NK-92 (cell line): ENCODE data around the gene SLC10A3.
A peak's percentile ranks its signal among the peaks of the same experiment; 100 is the strongest.

Experiments
- DNase-seq: peaks from one replicate; lab custom pipeline; 2025; ENCODE audit not compliant: unreplicated experiment; lab: John Stamatoyannopoulos, UW

Gene SLC10A3, protein sequence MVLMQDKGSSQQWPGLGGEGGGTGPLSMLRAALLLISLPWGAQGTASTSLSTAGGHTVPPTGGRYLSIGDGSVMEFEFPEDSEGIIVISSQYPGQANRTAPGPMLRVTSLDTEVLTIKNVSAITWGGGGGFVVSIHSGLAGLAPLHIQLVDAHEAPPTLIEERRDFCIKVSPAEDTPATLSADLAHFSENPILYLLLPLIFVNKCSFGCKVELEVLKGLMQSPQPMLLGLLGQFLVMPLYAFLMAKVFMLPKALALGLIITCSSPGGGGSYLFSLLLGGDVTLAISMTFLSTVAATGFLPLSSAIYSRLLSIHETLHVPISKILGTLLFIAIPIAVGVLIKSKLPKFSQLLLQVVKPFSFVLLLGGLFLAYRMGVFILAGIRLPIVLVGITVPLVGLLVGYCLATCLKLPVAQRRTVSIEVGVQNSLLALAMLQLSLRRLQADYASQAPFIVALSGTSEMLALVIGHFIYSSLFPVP

DNA sequence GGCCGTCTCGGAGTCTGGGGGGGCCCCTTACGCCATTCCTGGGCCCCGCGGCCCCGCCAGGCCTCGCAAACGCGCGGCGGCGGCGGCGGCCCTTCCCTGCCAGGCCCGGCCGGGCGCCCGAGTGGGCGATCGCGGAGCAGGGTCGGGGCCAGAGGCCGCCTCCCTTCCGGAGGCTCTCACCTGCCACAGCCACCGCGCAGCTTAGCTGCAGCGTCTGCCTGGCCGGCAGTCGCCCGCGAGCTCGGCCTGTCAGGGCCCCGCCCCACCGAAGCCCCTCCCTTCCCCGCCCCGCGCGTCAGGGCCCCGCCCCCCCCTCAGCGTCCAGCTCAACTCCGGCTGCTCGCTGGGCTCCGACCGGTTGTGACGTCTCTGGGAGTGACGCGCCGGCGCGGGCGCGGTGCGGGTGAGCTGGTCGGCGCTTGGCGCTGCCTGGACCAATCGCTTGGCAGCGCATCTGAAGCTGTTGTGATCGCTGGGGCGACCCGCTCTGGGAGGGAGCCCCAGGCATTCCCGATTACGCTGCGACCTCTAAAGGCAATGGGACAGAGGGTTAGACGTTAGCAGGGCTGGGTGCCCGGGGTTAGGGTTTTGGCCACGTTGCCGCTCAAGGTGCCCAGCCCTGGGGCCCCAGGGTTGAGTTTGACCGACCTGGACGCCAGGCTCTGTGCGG, at the start of gene SLC10A3:
TSS of gene SLC10A3 (minus strand) at position 216 of the 670 bp plus-strand sequence. CDS start 1,689 bp downstream, outside the sequence.
- DNase-seq: peak; percentile 29

DNA sequence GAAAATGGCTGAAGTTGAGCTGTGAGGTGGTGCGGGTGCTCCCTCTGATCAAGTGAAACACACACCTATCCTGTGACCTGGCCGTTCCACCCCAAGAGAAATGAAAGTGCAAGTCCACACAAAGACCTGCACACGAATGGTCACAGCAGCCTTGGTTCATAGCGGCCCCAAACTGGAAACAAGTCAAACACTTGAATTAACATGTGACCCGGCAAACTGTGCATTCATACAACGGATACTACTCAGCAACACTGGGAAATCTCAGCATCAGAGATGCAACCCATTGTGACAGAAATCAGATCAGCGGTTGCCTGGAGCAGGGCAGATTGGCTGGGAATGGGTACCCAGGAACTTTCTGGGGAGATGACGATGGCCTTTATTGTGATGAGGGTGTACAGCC, 48.6 kb upstream of the SLC10A3 start:
- DNase-seq: no peak

DNA sequence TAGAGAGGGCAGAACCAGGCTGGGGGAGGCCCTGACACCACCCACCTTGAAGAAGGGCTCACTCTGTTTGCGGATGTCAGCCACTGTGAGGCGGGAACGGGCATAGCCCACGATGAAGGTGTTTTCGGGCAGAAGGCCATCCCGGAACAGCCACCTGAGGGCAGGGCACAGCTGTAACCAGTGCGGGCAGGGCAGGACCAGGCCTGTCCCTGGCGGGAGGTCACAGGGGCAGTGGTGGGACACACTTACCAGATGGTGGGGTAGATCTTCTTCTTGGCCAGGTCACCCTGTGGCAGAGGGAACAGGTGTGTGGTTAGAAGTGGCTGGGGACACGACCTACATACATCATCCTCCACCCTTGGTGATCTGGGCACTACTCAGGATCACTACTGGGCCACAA, 45.5 kb upstream of the SLC10A3 start:
- no peak for DNase-seq

DNA sequence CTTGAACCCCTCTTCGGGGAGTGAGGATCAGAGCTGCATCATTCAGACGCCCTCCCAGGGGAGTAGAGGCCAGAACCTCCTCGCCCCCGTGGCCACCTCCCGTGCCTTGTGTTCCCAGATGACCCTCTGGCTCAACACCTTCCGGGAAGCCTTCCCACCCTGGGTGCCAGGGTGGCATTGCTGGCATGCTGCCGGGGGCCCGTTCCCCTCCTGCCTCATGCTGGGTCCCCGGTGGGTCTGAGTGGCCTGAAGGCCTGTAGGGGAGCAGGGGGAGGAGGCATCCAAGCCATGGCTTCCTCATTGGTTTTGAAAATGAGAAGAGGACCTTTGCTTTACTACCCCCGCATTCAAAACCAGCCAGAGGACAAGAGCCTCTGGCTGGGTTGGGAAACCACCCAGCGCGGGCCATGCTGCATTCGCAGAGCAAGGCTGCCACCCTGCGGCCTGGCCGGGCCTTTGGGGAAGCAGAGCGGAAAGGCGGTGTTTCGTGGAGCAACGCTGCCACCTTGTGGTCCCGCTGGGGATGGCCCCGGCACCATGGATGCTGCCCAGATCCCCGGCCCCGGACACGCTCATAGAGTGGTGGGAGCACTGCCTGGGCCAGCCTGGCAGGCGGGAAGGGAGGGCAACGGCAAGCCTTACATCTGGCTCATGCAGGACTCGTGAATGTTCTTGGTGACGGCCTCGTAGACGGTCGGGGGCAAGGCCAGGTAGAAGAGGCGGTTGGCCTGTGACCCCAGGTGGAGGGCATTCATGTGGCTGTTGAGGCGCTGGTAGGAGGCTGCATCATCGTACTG, 44.3 kb upstream of the SLC10A3 start:
- no peak for DNase-seq

DNA sequence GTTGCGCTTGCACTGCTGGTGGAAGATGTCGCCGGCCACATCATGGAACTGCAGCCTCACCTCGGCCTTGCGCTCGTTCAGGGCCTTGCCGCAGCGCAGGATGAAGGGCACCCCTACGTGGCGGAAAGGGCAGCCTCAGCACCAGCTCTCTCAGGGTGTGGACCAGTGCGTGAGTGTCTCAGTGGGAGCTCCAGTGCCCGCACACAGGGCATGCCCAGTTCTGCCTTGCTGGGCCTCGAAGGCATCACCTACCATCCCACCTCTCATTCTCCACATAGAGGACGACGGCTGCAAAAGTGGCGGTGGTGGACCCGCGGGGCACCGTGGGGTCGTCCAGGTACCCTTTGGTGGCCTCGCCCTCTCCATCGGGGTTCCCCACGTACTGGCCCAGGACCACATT, 42.3 kb upstream of the SLC10A3 start:
- DNase-seq: no peak

DNA sequence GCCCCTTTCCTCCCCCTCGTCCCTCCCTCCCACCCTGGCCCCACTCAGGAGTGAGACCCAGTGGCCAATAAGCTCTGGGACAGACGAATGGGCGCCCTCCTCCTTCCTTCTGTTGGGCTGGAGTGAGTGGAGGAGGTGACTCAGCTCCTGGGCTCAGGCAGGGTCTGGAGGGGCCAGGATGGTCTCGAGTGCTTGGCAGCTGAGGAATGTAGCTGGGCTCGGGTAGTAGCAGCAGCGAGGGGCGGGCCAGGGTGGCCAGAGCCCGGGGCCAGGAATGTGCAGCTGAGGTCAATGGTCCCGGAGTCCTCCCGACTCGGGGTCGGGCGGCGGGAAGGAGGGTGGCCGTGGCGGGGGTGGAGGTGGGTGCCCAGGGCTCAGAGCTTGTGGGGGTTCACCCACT, 41.2 kb upstream of the SLC10A3 start:
- DNase-seq: no peak

DNA sequence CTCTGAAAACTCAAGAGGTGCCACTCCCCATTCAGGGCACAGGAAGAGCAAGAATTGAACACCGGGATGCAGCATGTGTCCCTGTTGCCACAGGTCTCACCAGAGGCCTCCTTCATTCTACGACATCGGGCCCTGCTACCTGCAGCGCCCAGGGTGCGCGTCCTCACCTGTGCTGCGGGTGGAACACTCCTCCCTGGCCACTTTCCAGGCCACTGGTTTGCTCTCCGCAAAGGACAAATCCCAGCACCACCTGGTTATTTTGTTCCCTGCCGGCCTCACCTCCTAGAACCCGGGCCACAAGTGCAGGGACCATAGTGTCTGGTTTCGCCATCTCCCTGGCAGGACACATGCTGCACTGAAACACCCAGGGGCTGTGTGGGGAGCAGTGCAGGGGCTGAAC, 39.9 kb upstream of the SLC10A3 start:
- DNase-seq: no peak

DNA sequence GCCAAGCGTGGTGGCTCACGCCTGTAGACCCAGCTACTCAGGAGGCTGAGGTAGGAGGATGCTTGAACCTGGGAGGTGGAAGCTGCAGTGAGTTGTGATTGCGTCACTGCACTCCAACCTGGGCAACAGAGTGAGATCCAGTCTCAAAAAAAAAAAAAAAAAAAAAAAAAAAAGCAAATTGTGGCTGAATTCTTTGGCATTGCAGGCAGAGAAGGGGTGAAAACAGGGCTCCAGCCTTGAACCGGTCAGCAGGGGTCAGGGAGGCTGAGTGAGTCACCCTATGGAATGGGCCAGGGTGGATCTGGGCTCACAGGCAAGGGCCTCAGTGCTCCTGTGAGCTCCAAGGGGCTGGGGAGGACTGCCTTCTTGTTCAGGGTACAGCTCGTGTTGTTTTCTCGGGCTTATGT, 38.8 kb upstream of the SLC10A3 start:
- no peak for DNase-seq

DNA sequence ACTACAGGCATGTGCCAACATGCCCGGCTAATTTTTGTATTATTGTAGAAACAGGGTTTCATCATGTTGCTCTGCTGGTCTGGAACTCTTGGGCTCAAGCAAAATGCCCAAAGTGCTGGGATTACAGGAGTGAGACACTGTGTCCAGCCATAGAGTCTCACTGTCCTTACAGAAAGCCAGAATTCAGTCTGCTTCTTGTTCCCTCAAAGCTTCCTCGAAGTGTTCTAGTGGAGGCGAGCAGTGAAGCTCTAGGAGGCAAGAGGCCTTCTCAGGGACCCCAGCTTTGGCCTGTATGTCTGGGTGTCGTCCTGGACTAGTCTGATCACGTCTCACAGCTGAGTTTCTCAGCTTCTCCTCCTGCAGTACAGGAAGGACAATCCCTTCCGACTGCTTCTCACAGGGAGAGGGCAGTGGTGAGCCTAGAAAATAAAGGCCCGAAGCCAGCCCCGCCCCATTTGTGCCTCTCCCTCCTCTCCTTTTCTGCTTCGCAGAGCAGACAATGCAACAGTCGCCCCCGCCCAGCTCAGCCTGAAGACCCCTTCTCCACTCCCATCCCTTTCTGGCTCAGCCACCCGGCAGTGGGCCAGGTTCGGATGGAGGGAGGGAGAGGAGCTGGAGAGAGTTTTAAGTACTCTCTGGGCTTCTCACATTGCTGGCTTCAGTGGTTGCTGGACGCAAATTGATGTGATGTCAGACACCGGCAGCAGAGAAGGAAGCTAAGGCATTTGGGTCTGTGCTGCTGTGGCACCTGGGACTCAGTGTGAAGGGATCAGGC, 36.7 kb upstream of the SLC10A3 start:
- DNase-seq: no peak

DNA sequence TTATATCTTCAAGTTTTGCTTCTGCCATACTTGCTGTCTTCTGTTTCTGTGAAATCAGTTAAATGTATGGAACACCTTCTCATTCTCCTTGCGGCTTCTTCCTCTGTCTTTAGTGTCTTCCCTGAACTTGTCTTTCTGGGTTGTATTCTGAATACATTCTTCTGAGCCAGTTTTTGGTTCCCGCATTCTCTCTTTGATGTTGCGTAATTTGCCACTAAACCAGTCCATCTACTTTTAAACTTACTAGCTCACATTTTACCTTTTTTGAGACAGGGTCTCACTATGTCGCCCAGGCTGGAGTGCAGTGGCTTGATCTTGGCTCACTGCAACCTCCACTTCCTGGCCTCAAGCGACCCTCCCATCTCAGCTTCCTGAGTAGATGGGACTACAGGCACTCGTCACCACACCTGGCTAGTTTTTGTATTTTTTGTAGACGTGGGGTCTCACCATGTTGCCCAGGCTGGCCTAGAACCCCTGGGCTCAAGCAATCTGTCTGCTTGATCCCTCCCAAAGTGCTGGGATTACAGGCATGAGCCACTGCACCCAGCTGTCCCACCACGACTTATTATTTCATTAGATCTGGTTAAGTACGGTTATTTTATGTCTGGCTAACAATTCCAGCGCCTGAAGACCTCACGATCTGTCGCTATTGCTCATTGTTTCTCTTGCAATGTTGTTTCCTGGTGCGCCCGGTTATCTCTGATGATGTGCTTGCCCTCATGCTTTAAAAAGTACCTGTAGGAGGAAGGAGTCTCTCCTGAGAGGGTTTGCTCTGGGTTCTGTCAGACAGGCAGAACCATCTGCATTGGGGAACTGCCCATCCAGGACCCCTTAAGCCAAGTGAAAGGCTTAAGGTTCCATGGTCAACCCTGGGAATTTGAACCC, 35.4 kb upstream of the SLC10A3 start:
- no peak for DNase-seq

DNA sequence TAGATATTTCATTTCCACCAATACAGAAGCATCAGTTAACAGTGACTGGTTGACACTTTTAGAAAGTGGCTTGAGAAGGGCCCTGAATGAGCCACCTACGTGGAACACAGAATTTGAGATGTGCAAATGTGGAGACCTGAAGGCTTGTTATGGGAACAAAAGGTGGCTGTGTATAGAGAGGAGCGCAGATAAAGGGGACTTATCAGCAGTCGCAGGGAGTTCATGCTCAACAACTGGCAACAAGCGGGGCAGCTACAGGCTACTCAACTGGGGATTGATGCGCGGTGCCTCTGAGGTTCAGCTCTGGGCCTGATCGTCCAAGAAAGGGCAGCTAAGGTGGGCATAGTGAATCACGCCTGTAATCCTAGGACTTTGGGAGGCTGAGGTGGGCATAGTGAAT, 29.0 kb upstream of the SLC10A3 start:
- no peak for DNase-seq

DNA sequence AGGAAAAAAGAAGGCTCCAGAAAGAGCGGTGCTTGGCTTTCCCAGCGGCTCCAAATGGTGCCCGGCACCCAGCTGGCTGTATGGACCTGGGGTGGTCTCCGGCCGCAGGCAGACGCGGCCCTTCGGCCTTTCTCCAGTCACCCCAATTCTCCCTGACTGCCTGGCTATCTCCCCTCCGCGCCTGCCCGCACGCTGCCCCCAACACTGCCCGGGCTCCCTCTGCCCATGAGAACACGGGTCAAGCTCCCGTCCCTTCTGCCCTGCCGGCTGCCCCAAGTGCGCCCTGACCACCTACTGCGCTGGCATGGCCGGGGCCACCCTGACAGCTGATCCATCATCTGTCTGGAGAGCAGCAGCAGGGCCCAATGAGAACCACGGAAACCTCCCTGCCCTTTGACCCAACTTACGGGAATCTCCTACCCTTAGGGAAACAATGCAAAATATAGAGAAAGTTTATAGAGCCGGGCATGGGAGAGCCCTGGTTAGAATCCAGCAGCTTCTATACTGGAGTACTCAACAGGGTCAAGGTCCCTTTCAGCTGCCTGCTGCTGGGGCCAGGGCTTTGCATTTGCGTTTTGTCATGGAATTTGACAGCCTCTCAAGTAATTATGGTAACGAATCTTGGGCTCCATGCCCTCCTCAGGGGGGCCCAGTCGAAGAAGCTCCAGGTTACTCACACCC, 26.8 kb upstream of the SLC10A3 start:
- no peak for DNase-seq

DNA sequence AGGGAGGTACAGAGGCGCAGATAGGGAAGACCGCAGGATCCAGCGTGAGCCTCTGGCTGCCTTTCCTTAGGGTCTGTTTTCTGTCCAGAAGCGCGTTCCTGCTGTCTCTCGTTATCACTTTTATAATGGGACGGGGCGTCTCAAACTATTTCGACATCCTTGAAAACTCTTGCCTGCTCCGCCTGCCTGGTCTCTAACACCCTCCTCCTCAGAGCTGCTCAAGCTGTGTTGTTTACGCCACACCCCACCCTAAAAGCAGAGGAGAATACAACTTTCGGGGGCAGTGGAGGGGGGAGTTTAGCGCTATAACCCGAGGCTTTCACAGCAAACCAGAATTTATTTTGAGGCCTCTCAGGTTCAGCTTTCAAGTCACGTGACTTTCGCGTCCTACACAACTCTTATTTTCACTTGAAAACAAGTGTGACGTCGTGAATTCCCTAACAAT, 26.2 kb upstream of the SLC10A3 start:
- DNase-seq: no peak

DNA sequence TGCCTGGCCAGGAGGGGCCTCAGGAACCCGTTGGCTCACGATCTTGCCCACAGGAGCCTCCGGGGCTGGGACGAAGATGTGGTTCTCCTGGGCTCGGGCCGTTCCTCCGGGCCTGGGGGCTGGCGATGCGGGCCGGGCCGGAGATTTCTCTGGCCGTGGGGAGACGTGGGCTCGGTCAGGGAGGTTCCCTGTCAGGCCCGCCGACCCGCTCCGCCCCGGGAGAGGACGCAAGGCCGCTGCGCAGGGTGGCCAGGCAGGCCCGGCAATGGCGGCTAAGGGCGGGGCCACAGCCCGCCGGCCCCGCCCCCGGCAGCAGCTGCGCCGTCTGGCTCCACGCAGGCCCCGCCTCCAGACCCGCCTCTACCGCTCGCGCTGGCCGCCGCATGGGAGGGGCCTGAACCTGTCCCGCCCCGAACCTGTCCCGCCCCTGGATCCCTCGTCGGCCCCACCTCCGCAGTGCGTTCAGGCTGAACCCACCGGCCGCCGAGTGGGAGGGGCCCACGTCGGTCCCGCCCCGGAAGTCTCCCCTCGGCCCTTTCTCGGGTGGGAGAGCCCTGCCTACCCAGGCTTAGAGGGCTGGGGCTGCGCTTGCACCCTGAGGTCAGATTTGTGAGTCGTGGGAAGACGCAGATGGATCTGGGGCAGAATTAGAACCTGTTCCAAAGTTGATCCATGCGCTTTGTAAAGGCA, 25.7 kb upstream of the SLC10A3 start, which contains the start of gene FAM3A:
TSS of gene FAM3A (minus strand) at position 267 of the 690 bp plus-strand sequence. CDS start 460 bp downstream, outside the sequence.
- DNase-seq: peak; percentile 19

DNA sequence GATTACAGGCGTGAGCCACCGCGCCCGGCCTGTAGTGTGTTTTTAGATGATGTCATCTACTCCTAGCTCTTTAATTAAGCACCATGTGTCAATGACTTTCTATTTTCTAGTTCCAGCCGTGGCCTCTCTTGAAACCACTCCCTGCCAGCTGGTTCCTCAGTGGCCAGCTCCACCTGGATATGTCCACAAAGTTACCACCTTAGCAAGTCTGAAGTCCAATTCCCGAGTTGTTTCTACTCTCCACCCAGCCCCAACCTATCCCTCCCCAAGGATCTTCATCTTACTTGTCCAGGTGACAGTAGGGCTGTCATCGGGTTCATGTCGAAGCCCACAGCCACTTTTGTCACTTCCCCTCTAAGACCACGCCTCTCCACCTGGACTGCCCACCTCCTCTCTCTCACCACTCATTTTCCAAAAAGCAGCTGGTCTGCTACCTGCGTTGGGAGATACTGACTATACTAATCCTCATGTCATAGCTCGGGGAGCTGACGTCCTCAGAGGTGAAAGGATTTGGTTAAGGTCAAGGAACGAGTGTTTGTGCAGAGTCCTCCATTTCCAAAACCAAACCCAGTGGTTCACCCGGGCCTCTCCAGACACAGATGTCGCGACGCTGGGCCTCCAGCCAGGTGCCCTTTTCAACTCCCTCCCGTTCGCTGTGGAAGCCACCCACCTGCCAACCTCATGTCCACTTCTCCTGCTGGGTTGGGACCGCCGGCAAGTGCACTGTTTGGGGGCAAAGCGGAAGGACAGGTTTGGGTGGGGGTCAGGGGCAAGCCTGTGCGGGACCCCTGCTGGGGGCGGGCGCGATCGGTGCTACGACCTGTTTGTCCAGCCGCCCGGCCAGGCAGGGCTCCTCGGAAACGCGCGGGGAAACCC, 24.9 kb upstream of the SLC10A3 start:
- no peak for DNase-seq

DNA sequence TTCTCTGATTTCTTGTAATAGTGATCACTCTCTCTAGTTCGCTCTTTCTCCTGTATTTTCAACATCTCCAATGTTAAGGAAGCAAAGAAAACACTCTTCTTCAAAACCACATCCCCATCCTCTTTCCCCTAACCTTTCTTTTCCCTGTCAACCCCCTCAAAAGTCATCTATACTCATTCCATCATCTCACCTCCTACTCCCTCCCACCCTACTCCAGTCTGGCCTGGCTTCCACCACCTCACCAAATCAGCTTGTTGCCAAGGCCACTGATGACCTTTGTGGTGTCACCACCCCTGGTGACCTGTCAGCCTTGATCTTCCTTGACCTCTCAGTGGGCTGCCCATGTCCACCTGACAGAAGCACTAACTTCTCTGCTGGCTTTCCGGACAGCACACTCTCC, 23.3 kb upstream of the SLC10A3 start:
- no peak for DNase-seq

DNA sequence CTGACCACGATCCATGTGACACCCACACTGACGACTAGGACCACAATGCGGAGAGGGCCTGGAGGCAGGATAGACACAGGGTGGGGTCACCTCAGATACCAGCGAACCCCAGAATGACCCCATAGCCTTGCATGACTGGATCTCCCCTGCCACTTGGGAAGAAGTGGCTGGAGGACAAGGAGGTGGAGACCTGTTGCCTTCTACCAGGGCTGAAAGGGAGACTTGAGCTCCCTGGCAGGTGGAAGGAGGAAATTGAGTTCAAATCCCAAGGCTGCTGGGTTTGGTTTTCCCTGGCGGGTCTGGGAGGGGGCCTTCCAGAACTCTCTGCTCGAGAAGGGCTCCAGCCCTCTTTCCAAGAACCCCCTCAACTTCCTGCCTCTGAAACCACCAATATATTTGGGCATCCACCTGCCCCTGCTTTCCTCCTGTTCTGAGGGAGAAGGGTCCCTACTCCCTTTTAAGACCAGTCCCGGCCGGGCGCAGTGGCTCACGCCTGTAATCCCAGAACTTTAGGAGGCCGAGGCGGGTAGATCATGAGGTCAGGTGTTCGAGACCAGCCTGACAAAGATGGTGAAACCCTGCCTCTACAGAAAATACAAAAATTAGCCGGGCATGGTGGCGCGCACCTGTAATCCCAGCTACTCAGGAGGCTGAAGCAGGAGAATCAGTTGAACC, 22.6 kb upstream of the SLC10A3 start:
- DNase-seq: no peak
